Measurements from ENCODE around the gene TRAPPC10.

GRCh38 chr21:44084496-44085241, 72.6 kb downstream of the TRAPPC10 start:
- no peak for TF ChIP-seq CTCF (IDR thresholded peaks at IDR 0.05)
- no peak for TF ChIP-seq POLR2A (IDR thresholded peaks at IDR 0.05)
